Left kidney (tissue), 2 donors: ENCODE data around the gene GAS7. TPM values are rescaled to one million over a fixed set of nuclear protein-coding genes. Genes with fewer than 3 reads are reported as not detected.

Experiments used
- DNase-seq: peaks from one replicate; pipeline ENCODE4 v3.0.0-alpha.2; 2013
- polyA plus RNA-seq: library from polyadenylated mRNA; unstranded; fragments of 120-200 nt; gene quantifications from one replicate; pipeline ENCODE4 v1.2.1, GENCODE V29; 2013; ENCODE audit not compliant: insufficient read length

The GAS7 gene
- polyA plus RNA-seq, 1 donor, result 16.9 TPM

DNA sequence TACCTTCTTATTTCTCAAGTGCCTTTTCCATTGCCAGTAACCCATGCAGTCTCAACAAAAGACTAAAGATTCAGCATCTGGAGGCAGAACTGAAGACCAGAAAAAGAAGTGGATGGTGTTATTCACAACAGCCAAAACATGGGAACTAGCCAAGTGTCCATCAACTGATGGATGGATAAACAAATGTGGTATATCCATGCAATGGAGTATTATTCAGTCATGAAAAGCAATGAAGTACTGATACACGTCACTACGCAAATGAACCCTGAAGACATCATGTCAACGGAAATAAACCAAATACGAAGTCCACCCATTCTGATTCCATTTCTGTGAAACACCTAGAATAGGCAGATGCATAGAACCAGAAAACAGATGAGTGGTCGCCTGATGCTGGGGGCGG, 25.6 kb downstream of the GAS7 start:
- DNase-seq, result no peak

- DNase-seq, result no peak
These were observed 26.1 kb downstream of the GAS7 start for GRCh38 chr17:10172241-10172741.

GRCh38 chr17:10171581-10171981, 26.8 kb downstream of the GAS7 start:
- DNase-seq, result no peak

GRCh38 chr17:10171122-10171571, 27.3 kb downstream of the GAS7 start:
- no peak for DNase-seq

GRCh38 chr17:10170233-10170632, 28.2 kb downstream of the GAS7 start:
- no peak for DNase-seq

- DNase-seq, result no peak
These were observed 29.1 kb downstream of the GAS7 start for GRCh38 chr17:10169290-10169689.

- DNase-seq, result no peak
These were observed 32.0 kb downstream of the GAS7 start for GRCh38 chr17:10166176-10166935.

- DNase-seq, result no peak
These were observed 36.3 kb downstream of the GAS7 start for GRCh38 chr17:10162096-10162495.

DNA sequence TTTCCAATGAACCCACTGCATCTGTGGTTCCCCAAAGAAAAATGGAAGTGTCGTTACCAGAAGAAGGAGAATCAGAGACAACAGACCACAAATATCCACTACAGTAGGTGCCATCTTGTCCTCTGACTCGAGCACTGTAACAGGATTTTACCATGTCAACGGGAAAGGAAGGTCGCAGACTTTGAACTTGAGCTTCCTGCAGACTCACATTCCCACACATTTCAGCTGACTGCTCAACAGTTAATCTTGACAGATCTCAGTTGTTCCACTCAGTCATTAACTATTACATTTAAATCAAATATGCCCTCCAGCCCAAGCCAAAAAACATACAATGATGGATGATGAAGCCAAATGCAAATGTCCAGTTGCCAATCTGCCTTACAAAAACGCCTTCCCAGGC, 37.0 kb downstream of the GAS7 start:
- no peak for DNase-seq

DNA sequence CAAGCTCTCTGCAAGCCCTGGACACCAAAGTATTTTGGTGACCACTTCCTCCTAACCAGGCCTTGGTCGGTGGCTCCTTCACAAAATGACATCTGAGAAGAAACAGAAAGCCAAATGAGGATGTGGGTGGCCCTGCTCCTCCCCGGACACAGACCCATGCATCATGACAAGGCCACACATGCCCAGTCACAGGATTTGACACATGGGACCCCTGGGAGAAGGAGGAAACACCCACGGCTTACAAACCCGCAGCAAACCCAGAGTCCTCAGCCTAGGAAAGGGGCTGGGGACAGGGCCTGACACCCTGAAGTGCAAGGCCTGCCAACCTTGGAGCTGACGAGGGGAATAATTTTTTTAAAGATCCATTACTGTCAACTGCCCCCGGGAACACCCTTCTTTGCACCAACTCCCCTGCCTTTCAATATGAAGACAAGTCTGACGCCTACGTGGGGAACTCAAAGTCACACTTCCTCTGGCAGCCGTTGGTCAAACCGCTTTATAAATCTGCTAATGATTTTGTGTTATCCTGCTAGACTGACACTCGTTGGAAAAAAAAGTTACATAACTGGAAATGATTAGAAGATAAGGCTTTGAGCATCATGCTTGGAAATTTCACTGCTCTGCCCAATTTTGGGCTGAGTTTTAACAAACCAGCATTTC, 41.3 kb downstream of the GAS7 start:
- DNase-seq, result no peak

DNA sequence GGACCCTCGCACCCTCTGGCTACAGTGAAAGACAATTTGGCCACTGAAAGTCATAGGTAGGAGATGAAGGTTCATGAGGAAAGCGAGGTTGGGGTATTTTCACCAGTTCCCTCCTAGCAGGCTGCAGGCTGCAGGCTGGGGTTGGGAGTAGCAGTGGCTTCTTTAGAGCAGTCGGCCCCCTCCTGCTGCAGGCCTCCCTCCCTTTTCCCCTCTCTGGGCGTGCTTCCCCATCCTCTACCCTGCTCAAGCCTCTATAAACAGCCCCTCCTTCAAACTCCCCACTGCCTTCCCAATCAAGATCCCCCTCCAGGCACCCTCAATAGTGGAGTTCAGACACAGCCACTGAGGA, 41.8 kb downstream of the GAS7 start:
- no peak for DNase-seq

DNA sequence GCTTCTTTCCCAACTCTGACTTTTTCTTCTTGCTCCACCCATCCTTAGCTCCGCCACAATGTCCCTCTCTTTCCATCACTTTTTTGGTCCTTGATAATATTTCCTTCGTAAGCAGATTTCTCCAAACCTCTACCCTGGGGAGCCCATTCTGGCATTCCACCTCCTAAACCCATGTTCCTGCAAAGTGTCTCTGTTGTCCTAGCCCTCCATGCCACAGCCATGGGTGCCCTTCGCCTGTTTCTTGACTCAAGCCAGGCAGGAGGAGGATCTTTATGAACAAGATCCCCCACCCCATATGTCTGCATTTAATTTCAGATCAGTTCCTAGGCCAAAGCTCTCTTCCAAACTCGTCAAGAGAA, 42.4 kb downstream of the GAS7 start:
- DNase-seq, result no peak

DNA sequence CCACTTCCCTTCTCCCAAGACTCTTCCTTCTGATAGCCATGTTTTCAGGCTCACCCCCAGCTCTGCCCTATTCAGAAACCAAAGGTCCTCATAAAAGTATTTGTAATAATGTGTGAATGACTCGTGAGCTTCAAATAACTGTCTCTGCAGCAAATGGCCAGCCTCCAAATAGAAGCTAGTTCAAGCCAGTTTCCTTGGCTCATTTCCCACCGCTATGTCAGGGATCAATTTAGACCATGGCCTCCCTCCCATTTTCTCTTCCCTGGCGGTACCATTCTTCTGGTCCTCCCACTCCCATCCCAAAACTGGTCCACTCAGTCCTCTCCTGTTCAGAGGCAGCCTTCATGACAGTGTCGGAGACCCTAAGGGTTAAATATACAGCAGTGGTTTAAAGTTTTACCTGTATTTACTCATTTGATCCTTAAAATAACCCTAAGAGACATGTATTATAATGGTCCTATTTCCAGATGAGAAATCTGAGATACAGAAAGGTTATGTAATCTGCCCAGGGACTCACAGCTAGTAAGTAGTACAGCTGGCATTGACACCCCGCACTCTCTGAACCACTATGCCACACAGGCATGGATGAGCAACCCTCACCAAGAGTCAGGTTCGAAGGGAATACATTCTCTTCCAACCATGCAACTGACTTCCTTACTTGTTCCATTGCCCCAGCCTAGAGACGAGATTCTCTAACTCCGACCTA, 42.9 kb downstream of the GAS7 start:
- DNase-seq, result no peak

DNA sequence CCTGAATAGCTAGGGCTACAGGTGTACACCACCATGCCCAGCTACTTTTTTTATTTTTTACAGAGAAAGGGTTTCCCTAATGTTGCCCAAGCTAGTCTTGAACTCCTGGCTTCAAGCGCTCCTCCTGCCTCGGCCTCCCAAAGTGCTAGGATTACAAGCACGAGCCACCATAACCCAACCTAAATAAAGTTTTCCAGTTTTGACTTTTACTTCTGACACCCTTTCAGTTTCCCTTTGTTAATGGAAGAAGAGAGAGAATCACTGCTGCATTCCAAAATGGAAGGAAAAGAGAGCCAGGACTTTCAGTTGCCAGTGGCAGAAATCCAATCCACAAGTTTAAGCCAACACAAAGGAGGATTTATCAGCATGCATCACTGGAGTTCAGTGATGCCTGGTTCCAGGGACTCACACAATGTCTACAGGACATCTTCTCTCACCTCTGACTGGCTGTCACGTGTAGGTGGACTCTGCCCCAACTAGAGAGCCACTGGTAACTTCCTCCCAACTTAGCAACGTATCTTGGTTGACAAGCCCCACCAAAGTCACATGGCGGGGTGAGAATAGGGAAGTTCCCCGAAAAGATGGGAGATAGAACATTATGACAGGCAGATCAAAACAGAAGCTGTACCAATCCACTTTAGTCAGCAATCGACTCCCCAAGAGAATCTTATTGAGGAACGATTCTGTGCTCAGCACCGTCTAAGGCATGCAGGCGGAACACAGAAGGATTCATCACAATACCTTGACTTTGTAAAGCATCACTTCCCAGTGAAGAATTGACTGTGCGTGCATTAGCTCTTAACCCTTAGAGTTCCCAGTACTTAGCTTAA, 46.5 kb downstream of the GAS7 start:
- no peak for DNase-seq

DNA sequence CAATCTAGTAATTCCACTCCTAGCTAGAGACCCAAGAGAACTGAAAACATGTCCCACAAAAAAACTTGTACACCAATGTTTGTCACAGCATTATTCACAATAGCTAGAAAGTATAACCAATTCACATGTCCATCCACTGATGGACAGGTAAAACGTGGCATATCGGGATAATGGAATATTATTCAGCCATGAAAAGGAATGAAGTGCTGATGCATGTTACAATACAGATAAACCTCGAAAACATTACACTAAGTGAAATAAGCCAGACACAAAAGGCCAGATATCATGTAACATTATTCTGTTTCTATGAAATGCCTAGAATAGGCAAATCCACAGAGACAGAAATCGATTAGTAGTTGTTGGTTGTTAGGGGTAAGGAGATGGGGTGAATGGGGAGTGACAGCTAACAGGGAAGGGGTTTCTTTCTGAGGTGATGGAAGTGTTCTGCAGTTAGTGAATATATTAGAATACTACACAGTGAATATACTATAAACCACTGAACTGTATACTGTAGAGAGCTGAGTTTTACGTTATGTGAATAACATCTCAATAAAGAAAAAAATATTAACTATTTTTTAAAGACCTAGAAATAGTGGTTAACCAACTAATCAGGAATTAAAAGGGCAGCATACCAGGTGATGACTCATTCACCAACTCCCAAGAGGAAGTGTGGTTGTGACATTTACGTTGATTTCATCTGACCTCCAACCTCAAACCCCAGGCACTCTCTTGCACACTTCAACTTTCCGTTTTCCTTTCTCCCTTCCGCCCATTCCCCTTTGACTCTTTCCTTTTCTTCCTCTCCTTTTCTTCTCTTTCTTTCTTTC, 48.6 kb downstream of the GAS7 start:
- no peak for DNase-seq

DNA sequence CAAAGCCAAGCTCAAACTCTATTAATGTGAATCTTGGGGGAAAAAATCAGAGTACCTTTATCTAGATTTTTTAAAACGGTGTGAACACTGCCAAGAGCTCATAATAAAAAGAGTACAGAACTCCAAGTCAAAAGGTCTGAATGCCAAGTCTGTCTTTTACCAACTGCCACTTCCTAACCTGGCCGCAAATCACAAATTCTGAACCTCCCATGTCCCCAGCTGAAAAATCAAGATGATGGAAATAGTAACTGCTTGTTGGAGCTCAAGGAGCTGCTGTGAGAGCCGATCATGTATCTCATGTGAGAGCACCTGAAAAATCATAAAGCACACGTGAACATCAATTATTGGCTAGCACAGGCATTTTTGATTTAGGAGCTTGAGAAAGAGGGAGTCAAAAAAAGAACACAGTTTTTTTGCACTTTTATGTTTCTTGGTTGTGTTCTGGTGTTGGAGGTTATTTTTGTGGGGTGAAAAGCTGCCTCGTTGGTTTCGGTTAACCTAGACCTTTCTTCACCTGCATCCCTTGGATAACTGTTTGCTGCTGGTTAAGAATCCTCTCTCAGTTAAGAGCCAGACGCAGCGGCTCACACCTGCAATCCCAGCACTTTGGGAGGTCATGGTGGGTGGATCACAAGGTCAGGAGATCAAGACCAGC, 50.5 kb downstream of the GAS7 start:
- no peak for DNase-seq

DNA sequence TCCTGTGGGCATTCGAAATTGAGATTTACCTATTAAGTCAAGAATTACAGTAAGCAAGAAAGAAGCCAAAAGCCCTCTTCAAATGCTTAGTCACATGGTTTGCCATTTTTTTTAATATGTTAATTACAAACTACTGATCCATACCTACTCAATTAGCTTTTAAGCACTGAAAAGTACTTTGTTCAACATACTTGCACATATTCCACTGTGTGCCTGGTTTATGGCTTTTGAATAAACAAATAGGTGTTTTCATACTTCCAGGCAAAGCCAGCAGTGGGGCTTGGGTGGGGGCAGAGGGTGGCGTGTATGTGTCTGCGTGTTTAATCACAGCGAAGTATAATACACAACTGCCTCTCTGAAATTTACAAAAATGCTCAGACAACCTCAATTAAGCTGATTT, 51.4 kb downstream of the GAS7 start:
- no peak for DNase-seq

- DNase-seq, result no peak
These were observed 53.4 kb downstream of the GAS7 start for GRCh38 chr17:10144982-10145381.

DNA sequence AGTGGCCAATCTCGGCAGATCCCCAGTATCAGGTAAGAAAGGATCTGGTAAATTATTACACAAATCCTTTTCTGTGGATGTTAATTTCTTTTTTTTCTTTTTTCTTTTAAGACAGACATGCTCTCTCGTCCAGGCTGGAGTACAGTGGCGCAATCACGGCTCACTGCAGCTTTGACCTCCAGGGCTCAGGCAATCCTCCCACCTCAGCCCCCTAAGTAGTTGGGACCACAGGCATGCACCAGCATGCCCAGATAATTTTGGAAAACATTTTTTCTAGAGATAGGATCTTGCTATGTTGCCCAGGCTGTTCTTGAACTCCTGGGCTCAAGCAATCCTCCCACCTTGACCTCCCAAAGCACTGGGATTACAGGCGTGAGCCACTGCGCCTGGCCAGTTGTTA, 54.0 kb downstream of the GAS7 start:
- DNase-seq, result no peak

DNA sequence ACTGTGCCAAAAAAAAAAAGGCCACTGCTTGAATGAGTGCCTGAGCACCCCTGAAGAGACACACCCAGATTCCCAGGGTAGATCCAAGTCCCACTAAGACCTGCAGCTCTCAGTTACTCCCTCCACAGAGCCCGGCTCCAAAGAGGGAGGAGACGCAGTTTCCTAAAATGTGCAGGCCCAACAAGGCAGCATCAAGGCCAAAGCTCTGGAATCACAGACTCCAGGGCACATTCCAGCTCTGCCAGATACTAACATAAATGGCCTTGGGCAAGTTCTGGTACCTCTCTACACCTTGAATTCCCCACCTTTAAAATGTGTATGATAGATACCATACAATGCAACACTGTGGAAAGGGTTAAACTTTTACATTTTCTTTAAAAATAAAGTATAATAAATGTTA, 57.0 kb downstream of the GAS7 start:
- DNase-seq, result no peak

DNA sequence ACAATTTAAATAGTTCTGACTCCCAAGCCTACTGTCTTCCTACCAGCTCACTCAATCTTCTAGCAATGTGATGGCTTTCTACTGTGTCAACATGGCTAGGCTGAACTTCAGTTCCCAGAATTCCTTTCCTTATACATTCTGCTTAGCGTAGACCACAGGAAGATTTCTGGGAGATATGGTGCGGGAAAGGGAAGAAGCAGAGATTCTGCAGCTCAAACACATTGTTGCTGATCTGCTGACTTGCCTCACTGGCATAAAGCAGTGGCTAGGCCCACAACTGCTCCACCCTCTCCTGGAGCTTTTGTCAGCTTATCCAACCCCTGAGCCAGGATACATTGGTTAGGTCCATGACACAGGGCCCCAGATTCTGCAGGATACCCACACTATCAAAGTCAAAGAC, 58.8 kb downstream of the GAS7 start:
- no peak for DNase-seq
